GM12878 (cell line): Measurements from ENCODE around the gene NIN. TPM values are rescaled to one million over a fixed set of nuclear protein-coding genes. Genes with fewer than 3 reads are reported as not detected.

Experiments
- BMI1 ChIP-seq: fragments of 450-650 bp; IDR thresholded peaks from 2 replicates; pipeline ENCODE4 v1.6.1; 2016; ENCODE audit warnings: mild to moderate bottlenecking, moderate library complexity, borderline replicate concordance
- CBFB ChIP-seq: IDR thresholded peaks from 2 replicates; pipeline ENCODE4 v1.6.1; 2016; ENCODE audit warnings: antibody characterized with exemption, low read depth
- CEBPB ChIP-seq, 2 experiments: fragments of 150-350 bp in 1 of 2; IDR thresholded peaks; 2 replicates each; pipeline ENCODE4 v1.6.1; 2012 to 2014; ENCODE audit warnings: low read depth in 2 of 2, low read length in 2 of 2, borderline replicate concordance in 1 of 2, inconsistent platforms in 1 of 2
- DPF2 ChIP-seq: fragments of 450-650 bp; IDR thresholded peaks from 2 replicates; pipeline ENCODE4 v1.6.1; 2017; ENCODE audit warnings: mild to moderate bottlenecking
- E2F8 ChIP-seq: fragments of 450-650 bp; IDR thresholded peaks from 2 replicates; pipeline ENCODE4 v1.6.1; 2018; ENCODE audit warnings: mild to moderate bottlenecking, low read depth, moderate library complexity; ENCODE audit not compliant: partially characterized antibody
- E4F1 ChIP-seq: fragments of 450-650 bp; IDR thresholded peaks from 2 replicates; pipeline ENCODE4 v1.6.1; 2018; ENCODE audit warnings: borderline replicate concordance, mild to moderate bottlenecking; ENCODE audit not compliant: partially characterized antibody
- ETV6 ChIP-seq, 2 experiments: fragments of 450-650 bp in 1 of 2; IDR thresholded peaks in 1 of 2; conservative IDR thresholded peaks in 1 of 2; 2 replicates each; pipeline ENCODE4 v1.6.1; 2014; ENCODE audit warnings: antibody characterized with exemption in 1 of 2, borderline replicate concordance in 1 of 2, low read depth in 1 of 2, mild to moderate bottlenecking in 1 of 2, moderate library complexity in 1 of 2
- GABPA ChIP-seq: IDR thresholded peaks from 2 replicates; pipeline ENCODE4 v1.6.1; 2014; ENCODE audit warnings: antibody characterized with exemption, low read depth, mild to moderate bottlenecking, inconsistent platforms
- HDGF ChIP-seq: fragments of 450-650 bp; IDR thresholded peaks from 2 replicates; pipeline ENCODE4 v1.6.1; 2016; ENCODE audit warnings: antibody characterized with exemption
- MLLT1 ChIP-seq: fragments of 450-650 bp; IDR thresholded peaks from 2 replicates; pipeline ENCODE4 v1.6.1; 2016; ENCODE audit warnings: mild to moderate bottlenecking
- MYC ChIP-seq: IDR thresholded peaks from 2 replicates; pipeline ENCODE4 v1.6.1; 2011; ENCODE audit warnings: mild to moderate bottlenecking, low read length, moderate library complexity, inconsistent platforms; ENCODE audit not compliant: insufficient read depth, insufficient replicate concordance, insufficient read length, severe bottlenecking
- NRF1 ChIP-seq: conservative IDR thresholded peaks from 2 replicates; pipeline ENCODE4 v1.6.1; 2011; ENCODE audit warnings: mild to moderate bottlenecking, low read depth, low read length, improper control_type of control experiment
- RBBP5 ChIP-seq: fragments of 200-600 bp; sonication (generic); conservative IDR thresholded peaks from 2 replicates; pipeline ENCODE4 v1.6.1; 2016
- RCOR1 ChIP-seq: conservative IDR thresholded peaks from 2 replicates; pipeline ENCODE4 v1.6.1; 2012; ENCODE audit warnings: low read depth, low read length, improper control_type of control experiment
- SREBF2 ChIP-seq: IDR thresholded peaks from 2 replicates; pipeline ENCODE4 v1.6.1; 2012; ENCODE audit warnings: mild to moderate bottlenecking, low read length
- TCF7 ChIP-seq: IDR thresholded peaks from 2 replicates; pipeline ENCODE4 v1.6.1; 2014; ENCODE audit warnings: antibody characterized with exemption, borderline replicate concordance
- ZBED1 ChIP-seq: IDR thresholded peaks from 2 replicates; pipeline ENCODE4 v1.6.1; 2016; ENCODE audit warnings: borderline replicate concordance
- polyA plus RNA-seq, 11 experiments: library from polyadenylated mRNA; depleted of rRNA in 4 of 11; unstranded in 6 of 11; stranded (reverse) in 5 of 11; fragments of >200 nt; fragmentation: Nextera tagmentation in 4 of 11; fragmentation: Illumina TruSeq in 1 of 11; extraction: Ambion mirVana in 4 of 11; extraction: Trizol in 1 of 11; gene quantifications; 1 replicate in 1 of 11; 2 replicates in 10 of 11; pipeline versions ENCODE4 v1.2.1 to v1.2.3, GENCODE V29; 2011 to 2016; ENCODE audit warnings: inconsistent platforms in 2 of 11, missing spikeins in 2 of 11, low read depth in 1 of 11
- total RNA-seq, 4 experiments: library from RNA; depleted of rRNA in 3 of 4; stranded (reverse); fragments of >200 nt in 3 of 4; fragmentation: Illumina TruSeq in 1 of 4; extraction: Trizol in 1 of 4; gene quantifications; 2 replicates each; pipeline versions ENCODE4 v1.2.1 to v1.2.3, GENCODE V29; 2013 to 2021

The NIN gene
- total and polyA plus RNA-seq, 10 of the 15 experiments (the other 5 are each of a cell fraction or from before 2014, with no cell fraction given), result 16.2 to 135 (median 70.3) TPM

- TF ChIP-seq MYC (no peak), RCOR1 (no peak), E2F8 (no peak), MLLT1 (peak; percentile 63; the same call in 1 of the 2 replicates), CBFB (peak; percentile 61; the same call in 1 of the 2 replicates), DPF2 (peak; percentile 59), RBBP5 (no peak), CEBPB (IDR thresholded peaks at IDR 0.05; ENCODE audit: borderline replicate concordance in 1 of 2, low read depth in 2 of 2, low read length in 2 of 2) (no peak), SREBF2 (no peak), E4F1 (no peak), TCF7 (peak; percentile 58; the same call in 1 of the 2 replicates), GABPA (peak; percentile 18; the same call in 1 of the 2 replicates), ZBED1 (peak; percentile 79; the same call in 1 of the 2 replicates), BMI1 (no peak), ETV6 (conservative IDR thresholded peaks at IDR 0.05 in 1 of 2, IDR thresholded peaks at IDR 0.05 in 1 of 2; ENCODE audit: borderline replicate concordance in 1 of 2, low read depth in 1 of 2) (peak in 1 of 2 experiments; percentile 64; a peak in 1 of 4 replicates), HDGF (0 out of 2 replicates have a peak, but pooled peaks have one; percentile 28), NRF1 (no peak)
These were observed 94.0 kb downstream of the NIN start (continued) for GRCh38 chr14:50736932-50737419.
